Measurements from ENCODE around the gene SYNGR3. TPM values are rescaled to one million over a fixed set of nuclear protein-coding genes. Genes with fewer than 3 reads are reported as not detected.

Gene SYNGR3
- total RNA-seq, 1 donor from 2014 or later: 0.24 TPM

DNA sequence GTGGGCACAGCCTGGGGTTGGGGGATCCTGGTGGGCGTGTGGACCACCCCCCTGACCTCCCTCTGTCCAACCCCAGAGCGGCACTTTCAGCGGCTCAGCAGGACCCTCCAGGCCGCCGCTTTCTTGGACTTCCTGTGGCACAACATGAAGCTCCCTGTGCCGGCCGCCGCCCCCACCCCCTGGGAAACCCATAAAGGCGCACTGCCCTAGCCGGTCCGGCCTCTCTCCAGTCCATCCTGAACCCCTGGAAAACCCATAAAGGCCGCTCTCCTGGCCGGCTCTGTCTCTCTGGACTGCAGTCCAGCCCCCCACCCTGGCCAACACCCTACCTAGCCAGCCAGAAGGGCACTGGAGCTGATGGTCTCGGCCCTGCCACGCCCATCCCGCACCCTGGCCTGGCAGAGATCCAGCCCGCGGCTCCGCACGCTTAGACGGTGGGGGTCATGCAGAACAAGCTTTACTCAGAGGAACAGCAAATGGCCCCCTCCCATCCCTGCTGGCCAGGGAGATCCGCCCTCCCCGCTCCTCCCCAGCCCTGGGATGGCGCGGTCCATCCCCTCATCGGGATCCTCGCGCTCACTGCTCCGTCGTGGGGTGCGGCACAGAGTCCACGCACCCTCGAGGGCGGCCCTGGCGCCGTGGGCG lies 11.2 kb upstream of the SYNGR3 start:
- H3K36me3 ChIP-seq: peaks cover 45% of the 10 kb centered on the region
- peak overlapping the region; percentile 81 for H3K27ac ChIP-seq
- no peaks in the 10 kb centered on the region for H3K9me3 ChIP-seq
- TF ChIP-seq, protein P1, sequence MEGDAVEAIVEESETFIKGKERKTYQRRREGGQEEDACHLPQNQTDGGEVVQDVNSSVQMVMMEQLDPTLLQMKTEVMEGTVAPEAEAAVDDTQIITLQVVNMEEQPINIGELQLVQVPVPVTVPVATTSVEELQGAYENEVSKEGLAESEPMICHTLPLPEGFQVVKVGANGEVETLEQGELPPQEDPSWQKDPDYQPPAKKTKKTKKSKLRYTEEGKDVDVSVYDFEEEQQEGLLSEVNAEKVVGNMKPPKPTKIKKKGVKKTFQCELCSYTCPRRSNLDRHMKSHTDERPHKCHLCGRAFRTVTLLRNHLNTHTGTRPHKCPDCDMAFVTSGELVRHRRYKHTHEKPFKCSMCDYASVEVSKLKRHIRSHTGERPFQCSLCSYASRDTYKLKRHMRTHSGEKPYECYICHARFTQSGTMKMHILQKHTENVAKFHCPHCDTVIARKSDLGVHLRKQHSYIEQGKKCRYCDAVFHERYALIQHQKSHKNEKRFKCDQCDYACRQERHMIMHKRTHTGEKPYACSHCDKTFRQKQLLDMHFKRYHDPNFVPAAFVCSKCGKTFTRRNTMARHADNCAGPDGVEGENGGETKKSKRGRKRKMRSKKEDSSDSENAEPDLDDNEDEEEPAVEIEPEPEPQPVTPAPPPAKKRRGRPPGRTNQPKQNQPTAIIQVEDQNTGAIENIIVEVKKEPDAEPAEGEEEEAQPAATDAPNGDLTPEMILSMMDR (IDR thresholded peaks at IDR 0.05): no peak
- H3K4me3 ChIP-seq: peak overlapping the region; percentile 42
- DNase-seq (no peak), ATAC-seq (no peak)
- intact Hi-C loops (cut with DNase I): no loop called here
- H3K4me1 ChIP-seq: peaks cover 22% of the 10 kb centered on the region
- H3K27me3 ChIP-seq (ENCODE audit: low read depth): peaks cover 33% of the 10 kb centered on the region

DNA sequence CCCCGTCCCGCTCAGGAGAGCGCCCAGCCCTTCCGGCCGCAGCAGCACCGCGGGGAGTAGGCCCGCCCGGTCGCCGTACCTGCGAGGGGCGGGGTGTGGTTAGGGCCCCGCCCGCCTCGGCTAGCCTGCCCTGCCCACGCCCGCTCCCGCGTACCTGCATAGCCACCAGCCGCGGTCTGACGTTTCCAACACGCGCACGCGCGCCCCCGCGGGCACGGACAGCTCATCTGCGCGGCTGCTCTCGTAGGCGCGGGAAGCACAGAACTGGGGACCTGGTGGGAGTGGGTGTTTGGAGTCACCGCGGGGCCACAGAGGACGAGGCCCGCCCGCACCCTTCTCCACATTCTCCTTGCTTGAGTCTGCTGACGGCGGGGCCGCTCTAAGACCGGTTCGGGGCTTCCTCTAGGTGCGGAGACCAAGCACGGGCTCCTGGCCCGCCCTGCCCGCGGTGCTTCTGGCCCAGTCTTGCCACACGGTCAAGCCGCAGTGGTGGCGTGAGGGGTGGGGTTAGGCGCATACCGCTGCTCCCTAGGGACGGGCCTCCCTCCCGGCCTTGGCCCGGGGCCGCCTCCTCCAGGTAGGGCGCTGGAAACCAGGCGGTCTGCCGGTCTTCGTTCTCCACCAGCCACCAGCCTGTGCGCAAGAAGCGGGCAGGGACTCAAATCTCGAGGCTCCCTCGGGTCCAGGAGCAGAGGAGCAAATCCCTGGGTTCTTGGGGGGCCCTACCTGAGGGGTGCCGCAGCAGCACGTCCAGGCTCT lies 10.3 kb upstream of the SYNGR3 start:
- intact Hi-C loops (cut with DNase I): no loop called here
- TF ChIP-seq, protein P1 (IDR thresholded peaks at IDR 0.05): no peak
- Histone ChIP-seq H3K36me3 (peaks cover 40% of the 10 kb centered on the region), H3K9me3 (no peaks in the 10 kb centered on the region), H3K27ac (peak overlapping the region; percentile 81), H3K4me1 (peaks cover 19% of the 10 kb centered on the region), H3K27me3 (ENCODE audit: low read depth) (peaks cover 33% of the 10 kb centered on the region), H3K4me3 (peak overlapping the region; percentile 42)
- DNase-seq (peak; percentile 92), ATAC-seq (peak; percentile 79 to 83)

DNA sequence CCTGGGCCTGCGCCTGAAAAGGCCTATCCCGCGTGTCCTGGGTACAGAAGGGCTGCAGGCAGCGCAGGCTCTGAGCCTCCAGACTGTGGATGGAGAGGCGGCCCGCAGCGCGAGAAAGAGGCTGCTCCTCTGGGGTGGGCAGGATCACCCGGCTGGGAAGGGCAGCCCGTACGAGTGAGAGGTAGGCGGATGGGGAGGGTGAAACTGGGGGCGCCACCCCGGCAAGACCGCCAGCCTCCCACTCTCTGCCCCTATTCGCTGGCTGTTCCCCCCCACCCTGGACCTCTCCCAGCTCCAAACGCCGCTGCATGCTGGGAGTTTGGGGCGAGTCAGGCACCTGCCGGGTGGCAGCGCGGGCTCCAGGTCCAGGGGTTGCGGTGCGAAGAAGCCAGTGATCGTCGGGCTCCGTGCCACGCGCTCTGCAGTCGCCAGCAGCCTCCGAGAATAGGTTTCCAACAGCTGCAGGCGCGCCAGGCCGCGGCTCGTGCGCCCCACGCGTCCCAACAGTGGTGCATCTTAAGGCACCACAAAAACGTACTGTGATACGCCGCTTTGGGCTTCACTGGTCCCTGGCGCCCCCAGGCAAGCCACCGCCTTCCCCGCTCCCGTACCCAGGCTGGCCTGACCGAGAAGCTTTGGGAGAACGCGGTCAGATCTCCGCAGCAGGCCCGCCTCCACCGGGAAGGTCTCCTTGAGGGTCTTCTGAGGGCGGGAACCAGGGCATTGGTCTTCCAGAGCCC lies 9.6 kb upstream of the SYNGR3 start:
- peaks cover 33% of the 10 kb centered on the region for H3K27me3 ChIP-seq (ENCODE audit: low read depth)
- H3K9me3 ChIP-seq: no peaks in the 10 kb centered on the region
- ATAC-seq: peak in 1 of 2 donors; percentile 7
- peaks cover 33% of the 10 kb centered on the region for H3K36me3 ChIP-seq
- DNase-seq: no peak
- H3K4me1 ChIP-seq: peaks cover 27% of the 10 kb centered on the region
- peak overlapping the region; percentile 42 for H3K4me3 ChIP-seq
- H3K27ac ChIP-seq: peak overlapping the region; percentile 81
- intact Hi-C loops (cut with DNase I): no loop called here
- TF ChIP-seq, protein P1 (IDR thresholded peaks at IDR 0.05): no peak

DNA sequence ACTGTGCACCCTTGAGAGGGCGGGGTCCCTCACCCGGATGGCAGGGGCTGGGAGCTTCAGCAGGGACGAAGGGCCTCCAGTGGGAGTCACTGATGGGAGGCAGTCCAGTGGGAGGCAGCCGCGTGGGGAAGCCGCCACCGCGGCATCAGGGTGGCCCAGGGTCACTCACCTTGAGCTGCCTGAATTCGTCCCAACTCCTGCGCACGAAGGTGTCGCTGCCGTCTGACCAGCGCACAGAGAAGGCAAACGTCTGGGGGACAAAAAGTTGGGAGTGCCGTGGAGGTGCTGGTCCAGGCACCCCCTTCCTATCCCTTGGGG lies 9.0 kb upstream of the SYNGR3 start:
- Histone ChIP-seq H3K9me3 (no peaks in the 10 kb centered on the region), H3K4me3 (no peak overlapping the region), H3K27ac (peak overlapping the region; percentile 81), H3K4me1 (peaks cover 30% of the 10 kb centered on the region), H3K36me3 (peaks cover 33% of the 10 kb centered on the region), H3K27me3 (ENCODE audit: low read depth) (peaks cover 33% of the 10 kb centered on the region)
- intact Hi-C loops (cut with DNase I): no loop called here
- no peak for DNase-seq
- TF ChIP-seq, protein P1 (IDR thresholded peaks at IDR 0.05): no peak
- no peak for ATAC-seq

DNA sequence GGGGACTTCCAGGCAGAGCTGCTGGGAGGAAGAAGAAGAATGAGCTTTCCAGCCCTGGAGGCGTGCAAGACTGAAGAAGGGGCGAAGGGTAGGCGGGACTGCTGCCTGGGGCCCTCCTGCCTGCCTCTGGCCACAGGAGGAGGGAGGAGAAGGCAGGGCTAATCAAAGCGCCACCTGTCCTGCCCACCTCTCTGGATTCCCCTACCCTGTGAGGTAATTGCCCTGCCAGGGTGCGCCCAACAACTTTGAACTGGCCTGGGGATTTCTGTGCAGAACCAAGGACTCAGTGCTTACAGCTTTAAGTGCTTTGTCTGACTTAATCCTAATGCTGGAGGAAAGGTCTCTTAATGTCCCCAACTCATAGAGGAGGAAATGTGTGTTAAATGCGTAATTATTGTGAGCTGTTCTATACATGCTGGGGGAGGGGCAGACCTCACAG lies 8.4 kb upstream of the SYNGR3 start, which contains the start of gene NOXO1:
TSS of gene NOXO1 (minus strand) at position 72 of the 439 bp plus-strand sequence. CDS start 290 bp downstream, outside the sequence.
- intact Hi-C loops (cut with DNase I): no loop called here
- DNase-seq (no peak), ATAC-seq (no peak)
- TF ChIP-seq, protein P1 (IDR thresholded peaks at IDR 0.05): no peak
- peaks cover 33% of the 10 kb centered on the region for H3K36me3 ChIP-seq
- H3K9me3 ChIP-seq: no peaks in the 10 kb centered on the region
- peak within 1 kb of the TSS; percentile 81 for H3K27ac ChIP-seq
- peaks cover 33% of the 10 kb centered on the region for H3K27me3 ChIP-seq (ENCODE audit: low read depth)
- H3K4me1 ChIP-seq: peaks cover 30% of the 10 kb centered on the region
- peak within 1 kb of the TSS; percentile 42 for H3K4me3 ChIP-seq
